Small intestine (tissue), 7 donors: ENCODE data around the gene GLDN. TPM values are rescaled to one million over a fixed set of nuclear protein-coding genes. Genes with fewer than 3 reads are reported as not detected.

Experiments used
- DNase-seq, 2 donors: peaks; one replicate each; pipeline versions ENCODE4 v3.0.0 to v3.0.0-alpha.2; 2013
- FAIRE-seq: peaks from 2 replicates; lab custom pipeline; 2012; peaks lifted over from hg19 to GRCh38; lab: Jason Lieb, UNC
- H3K27ac ChIP-seq, 3 donors: one replicate each; pipeline ENCODE4 v1.5.1; 2013; ENCODE audit warnings: low read length in 2 of 3, mild to moderate bottlenecking in 2 of 3, control low read depth in 1 of 3, inconsistent platforms in 1 of 3, low read depth in 1 of 3, moderate library complexity in 1 of 3
- H3K27me3 ChIP-seq, 3 donors: one replicate each; pipeline ENCODE4 v1.6.1; 2013; ENCODE audit warnings: low read length in 3 of 3, inconsistent platforms in 1 of 3; ENCODE audit not compliant: control insufficient read depth in 3 of 3, insufficient read depth in 3 of 3
- H3K36me3 ChIP-seq, 3 donors: one replicate each; pipeline ENCODE4 v1.6.1; 2013; ENCODE audit warnings: low read length in 3 of 3, inconsistent platforms in 1 of 3, low read depth in 1 of 3, mild to moderate bottlenecking in 1 of 3, moderate library complexity in 1 of 3; ENCODE audit not compliant: control insufficient read depth in 3 of 3, insufficient read depth in 2 of 3
- H3K4me1 ChIP-seq, 3 donors: one replicate each; pipeline ENCODE4 v1.6.1; 2013; ENCODE audit warnings: low read length in 2 of 3, inconsistent platforms in 1 of 3, low read depth in 1 of 3, mild to moderate bottlenecking in 1 of 3, moderate library complexity in 1 of 3; ENCODE audit not compliant: control insufficient read depth in 3 of 3, insufficient read depth in 2 of 3
- H3K4me3 ChIP-seq, 3 donors: one replicate each; pipeline ENCODE4 v1.5.1; 2013; ENCODE audit warnings: low read length in 3 of 3, control low read depth in 1 of 3, inconsistent platforms in 1 of 3, low read depth in 1 of 3, mild to moderate bottlenecking in 1 of 3, moderate library complexity in 1 of 3
- H3K9me3 ChIP-seq, 2 donors: one replicate each; pipeline ENCODE4 v1.6.1; 2013; ENCODE audit warnings: low read depth in 1 of 2, low read length in 1 of 2; ENCODE audit not compliant: control insufficient read depth in 2 of 2, insufficient read depth in 1 of 2
- WGBS, 3 donors: extraction: QIAGEN DNeasy Blood & Tissue Kit; methylation state at CpG; one replicate each; pipeline ENCODE4 v1.1.7; 2013; 5-methylcytosine and 5-hydroxymethylcytosine counted together
- polyA plus RNA-seq, 4 donors: library from polyadenylated mRNA; stranded (reverse) in 3 of 4; unstranded in 1 of 4; fragments of 200-250 nt in 3 of 4; fragments of 120-200 nt in 1 of 4; gene quantifications; one replicate each; pipeline versions ENCODE4 v1.2.1 to v1.2.3, GENCODE V29; 2013
- donor health status: healthy with polysubstance abuse.
- donor health status: control.
- donor health status: control.
- donor health status: Bipolar disorder and iron deficiency.
- donor health status: healthy.

GLDN gene
- polyA plus RNA-seq, 4 donors: 0.43 to 0.87 (median 0.81) TPM; not detected in 1

GRCh38 chr15:51390966-51391422, 49.5 kb downstream of the GLDN start:
- 83 to 88% (median 87%) methylated on average over 5 of the region's 5 CpGs for WGBS, 3 donors
- Histone ChIP-seq H3K27me3 (no peaks in the 10 kb centered on the region), H3K27ac (no peak overlapping the region), H3K4me1 (no peaks in the 10 kb centered on the region), H3K9me3 (no peaks in the 10 kb centered on the region), H3K4me3 (no peak overlapping the region), H3K36me3 (no peaks in the 10 kb centered on the region)
- DNase-seq (no peak), FAIRE-seq (no peak)

- Histone ChIP-seq H3K9me3 (no peaks in the 10 kb centered on the region), H3K36me3 (no peaks in the 10 kb centered on the region), H3K4me1 (no peaks in the 10 kb centered on the region), H3K27me3 (peaks cover 0 to 3% (median 0%) of the 10 kb centered on the region in 3 donors), H3K27ac (no peak overlapping the region), H3K4me3 (no peak overlapping the region)
- no peak for FAIRE-seq
- DNase-seq: no peak
- WGBS, 3 donors: 64 to 80% (median 80%) methylated on average over 2 of the region's 2 CpGs
Observed at GRCh38 chr15:51396921-51397320, 55.5 kb downstream of the GLDN start.

- no peak for FAIRE-seq
- 65 to 74% (median 71%) methylated on average over 9 of the region's 9 CpGs for WGBS, 3 donors
- Histone ChIP-seq H3K36me3 (no peaks in the 10 kb centered on the region), H3K27ac (no peak overlapping the region), H3K4me3 (no peak overlapping the region), H3K9me3 (no peaks in the 10 kb centered on the region), H3K27me3 (peaks cover 0 to 3% (median 0%) of the 10 kb centered on the region in 3 donors), H3K4me1 (no peaks in the 10 kb centered on the region)
- DNase-seq: no peak
Observed at GRCh38 chr15:51398626-51399025, 57.2 kb downstream of the GLDN start.

GRCh38 chr15:51401051-51401780, 59.8 kb downstream of the GLDN start:
- H3K4me1 ChIP-seq: no peaks in the 10 kb centered on the region
- H3K36me3 ChIP-seq: no peaks in the 10 kb centered on the region
- 84 to 87% (median 85%) methylated on average over 7 of the region's 7 CpGs for WGBS, 3 donors
- no peak for FAIRE-seq
- H3K27ac ChIP-seq: no peak overlapping the region
- DNase-seq: no peak
- H3K4me3 ChIP-seq: no peak overlapping the region
- H3K9me3 ChIP-seq: no peaks in the 10 kb centered on the region
- peaks cover 0 to 11% (median 0%) of the 10 kb centered on the region in 3 donors for H3K27me3 ChIP-seq

GRCh38 chr15:51401872-51402517, 60.5 kb downstream of the GLDN start:
- WGBS, 3 donors: 39 to 55% (median 43%) methylated on average over 12 of the region's 12 CpGs
- Histone ChIP-seq H3K27me3 (peaks cover 0 to 11% (median 0%) of the 10 kb centered on the region in 3 donors), H3K4me3 (no peak overlapping the region), H3K27ac (no peak overlapping the region), H3K9me3 (no peaks in the 10 kb centered on the region), H3K36me3 (no peaks in the 10 kb centered on the region), H3K4me1 (no peaks in the 10 kb centered on the region)
- DNase-seq: peak; percentile 4 to 30
- no peak for FAIRE-seq

GRCh38 chr15:51403072-51403878, 61.8 kb downstream of the GLDN start:
- DNase-seq: peak; percentile 31 to 33
- Histone ChIP-seq H3K27me3 (peaks cover 0 to 11% (median 0%) of the 10 kb centered on the region in 3 donors), H3K27ac (no peak overlapping the region), H3K4me1 (no peaks in the 10 kb centered on the region), H3K36me3 (no peaks in the 10 kb centered on the region), H3K9me3 (no peaks in the 10 kb centered on the region), H3K4me3 (no peak overlapping the region)
- no peak for FAIRE-seq
- WGBS, 3 donors: 68 to 71% (median 69%) methylated on average over 8 of the region's 8 CpGs

GRCh38 chr15:51403946-51404695, 62.7 kb downstream of the GLDN start:
- Histone ChIP-seq H3K4me1 (no peaks in the 10 kb centered on the region), H3K9me3 (no peaks in the 10 kb centered on the region), H3K27ac (no peak overlapping the region), H3K4me3 (no peak overlapping the region), H3K36me3 (no peaks in the 10 kb centered on the region), H3K27me3 (peaks cover 0 to 11% (median 0%) of the 10 kb centered on the region in 3 donors)
- FAIRE-seq (no peak), DNase-seq (no peak)
- 83 to 89% (median 89%) methylated on average over 9 of the region's 9 CpGs for WGBS, 3 donors
